Activated naive CD4-positive, alpha-beta T cell treated with anti-CD3 and anti-CD28 coated beads, Interleukin-2, amount 50 U/mL, for 24 hours (primary cell): ENCODE data around the gene CYTH4.
"Not testable (repeated sequence)": the region's sequence is repeated elsewhere in the genome, so short reads cannot be mapped to it uniquely, and the experiment has no call there.

Source experiments
- H3K27ac Mint-ChIP-seq: one replicate; pipeline ENCODE4 v1.8.0; 2021; ENCODE audit warnings: mild to moderate bottlenecking, mixed read lengths
- H3K27me3 Mint-ChIP-seq: one replicate; pipeline ENCODE4 v1.8.0; 2021; ENCODE audit warnings: mixed read lengths
- H3K36me3 Mint-ChIP-seq: one replicate; pipeline ENCODE4 v1.8.0; 2021; ENCODE audit warnings: mixed read lengths
- H3K4me1 Mint-ChIP-seq: one replicate; pipeline ENCODE4 v1.8.0; 2021; ENCODE audit warnings: mixed read lengths
- H3K4me3 Mint-ChIP-seq: one replicate; pipeline ENCODE4 v1.8.0; 2021; ENCODE audit warnings: mild to moderate bottlenecking, mixed read lengths
- H3K9me3 Mint-ChIP-seq: one replicate; pipeline ENCODE4 v1.8.0; 2021; ENCODE audit warnings: mixed read lengths

CYTH4 gene

GRCh38 chr22:37282385-37282677 is at the start of gene CYTH4:
TSS of gene CYTH4 (plus strand) at chr22:37282508. CDS start at chr22:37282570, 62 bp downstream.
- H3K36me3 Mint-ChIP-seq, result peaks cover 10% of the 10 kb centered on the region
- H3K9me3 Mint-ChIP-seq, result no peaks in the 10 kb centered on the region
- peak within 1 kb of the TSS; percentile 85 for H3K4me3 Mint-ChIP-seq
- H3K4me1 Mint-ChIP-seq, result peaks cover 69% of the 10 kb centered on the region
- H3K27me3 Mint-ChIP-seq, result no peaks in the 10 kb centered on the region
- H3K27ac Mint-ChIP-seq, result peak within 1 kb of the TSS; percentile 98

GRCh38 chr22:37233371-37233750 is 48.9 kb upstream of the CYTH4 start:
- not testable (repeated sequence) for H3K27me3 Mint-ChIP-seq, H3K9me3 Mint-ChIP-seq
- H3K36me3 Mint-ChIP-seq, result peaks cover 32% of the 10 kb centered on the region
- H3K4me1 Mint-ChIP-seq, result peaks cover 98% of the 10 kb centered on the region
- H3K4me3 Mint-ChIP-seq, result peak overlapping the region; percentile 73
- H3K27ac Mint-ChIP-seq, result peak overlapping the region; percentile 93

GRCh38 chr22:37233751-37234631 is 48.3 kb upstream of the CYTH4 start:
- peak overlapping the region; percentile 86 for H3K4me3 Mint-ChIP-seq
- H3K4me1 Mint-ChIP-seq, result peaks cover 98% of the 10 kb centered on the region
- peaks cover 32% of the 10 kb centered on the region for H3K36me3 Mint-ChIP-seq
- H3K27ac Mint-ChIP-seq, result peak overlapping the region; percentile 93
- H3K27me3 Mint-ChIP-seq, result no peaks in the 10 kb centered on the region
- H3K9me3 Mint-ChIP-seq, result no peaks in the 10 kb centered on the region

- H3K27me3 Mint-ChIP-seq, result no peaks in the 10 kb centered on the region
- H3K4me1 Mint-ChIP-seq, result peaks cover 98% of the 10 kb centered on the region
- H3K4me3 Mint-ChIP-seq, result peak overlapping the region; percentile 86
- no peaks in the 10 kb centered on the region for H3K9me3 Mint-ChIP-seq
- peak overlapping the region; percentile 87 for H3K27ac Mint-ChIP-seq
- peaks cover 28% of the 10 kb centered on the region for H3K36me3 Mint-ChIP-seq
Observed at GRCh38 chr22:37234736-37235711, 47.3 kb upstream of the CYTH4 start.

GRCh38 chr22:37235897-37236607 is 46.3 kb upstream of the CYTH4 start:
- Mint-ChIP-seq H3K36me3 (peaks cover 33% of the 10 kb centered on the region), H3K27me3 (no peaks in the 10 kb centered on the region), H3K9me3 (no peaks in the 10 kb centered on the region), H3K27ac (peak overlapping the region; percentile 87), H3K4me3 (peak overlapping the region; percentile 86), H3K4me1 (peaks cover 100% of the 10 kb centered on the region)

GRCh38 chr22:37237371-37238268 is 44.7 kb upstream of the CYTH4 start:
- Mint-ChIP-seq H3K27ac (peak overlapping the region; percentile 97), H3K4me1 (peaks cover 95% of the 10 kb centered on the region), H3K36me3 (peaks cover 32% of the 10 kb centered on the region), H3K4me3 (peak overlapping the region; percentile 86), H3K9me3 (no peaks in the 10 kb centered on the region), H3K27me3 (no peaks in the 10 kb centered on the region)

GRCh38 chr22:37239336-37240239 is 42.7 kb upstream of the CYTH4 start:
- Mint-ChIP-seq H3K4me1 (peaks cover 79% of the 10 kb centered on the region), H3K27me3 (no peaks in the 10 kb centered on the region), H3K36me3 (peaks cover 28% of the 10 kb centered on the region), H3K27ac (peak overlapping the region; percentile 97), H3K4me3 (peak overlapping the region; percentile 86), H3K9me3 (no peaks in the 10 kb centered on the region)

GRCh38 chr22:37240240-37240940 is 41.9 kb upstream of the CYTH4 start:
- H3K27ac Mint-ChIP-seq, result peak overlapping the region; percentile 84
- H3K9me3 Mint-ChIP-seq, result no peaks in the 10 kb centered on the region
- peak overlapping the region; percentile 86 for H3K4me3 Mint-ChIP-seq
- H3K27me3 Mint-ChIP-seq, result no peaks in the 10 kb centered on the region
- peaks cover 75% of the 10 kb centered on the region for H3K4me1 Mint-ChIP-seq
- peaks cover 26% of the 10 kb centered on the region for H3K36me3 Mint-ChIP-seq

- Mint-ChIP-seq H3K36me3 (peaks cover 25% of the 10 kb centered on the region), H3K27me3 (no peaks in the 10 kb centered on the region), H3K9me3 (no peaks in the 10 kb centered on the region), H3K27ac (peak overlapping the region; percentile 84), H3K4me1 (peaks cover 69% of the 10 kb centered on the region), H3K4me3 (peak overlapping the region; percentile 86)
Observed at GRCh38 chr22:37240941-37241320, 41.4 kb upstream of the CYTH4 start.

GRCh38 chr22:37241351-37242142 is 40.8 kb upstream of the CYTH4 start:
- Mint-ChIP-seq H3K36me3 (peaks cover 22% of the 10 kb centered on the region), H3K4me1 (peaks cover 63% of the 10 kb centered on the region), H3K27me3 (no peaks in the 10 kb centered on the region)

GRCh38 chr22:37242395-37242918 is 39.9 kb upstream of the CYTH4 start:
- peaks cover 54% of the 10 kb centered on the region for H3K4me1 Mint-ChIP-seq
- peak overlapping the region; percentile 84 for H3K27ac Mint-ChIP-seq
- no peaks in the 10 kb centered on the region for H3K9me3 Mint-ChIP-seq
- H3K36me3 Mint-ChIP-seq, result peaks cover 20% of the 10 kb centered on the region
- H3K27me3 Mint-ChIP-seq, result no peaks in the 10 kb centered on the region
- H3K4me3 Mint-ChIP-seq, result peak overlapping the region; percentile 86

More at GRCh38 chr22:37241351-37242142, 40.8 kb upstream of the CYTH4 start:
- peak overlapping the region; percentile 84 for H3K27ac Mint-ChIP-seq
- peak overlapping the region; percentile 86 for H3K4me3 Mint-ChIP-seq
- H3K9me3 Mint-ChIP-seq, result no peaks in the 10 kb centered on the region

- H3K4me3 Mint-ChIP-seq, result peak overlapping the region; percentile 86
- peaks cover 43% of the 10 kb centered on the region for H3K4me1 Mint-ChIP-seq
- peaks cover 14% of the 10 kb centered on the region for H3K36me3 Mint-ChIP-seq
- peak overlapping the region; percentile 93 for H3K27ac Mint-ChIP-seq
- H3K27me3 Mint-ChIP-seq, result no peaks in the 10 kb centered on the region
- H3K9me3 Mint-ChIP-seq, result no peaks in the 10 kb centered on the region
Observed at GRCh38 chr22:37243402-37244113, 38.8 kb upstream of the CYTH4 start.
